IPS-18a (cell line): ENCODE measurements around the gene PTPRT.

Experiments used
- H3K27ac ChIP-seq: one replicate; pipeline ENCODE4 v1.5.1; 2013; ENCODE audit warnings: low read length
- H3K27me3 ChIP-seq: one replicate; pipeline ENCODE4 v1.6.1; 2013; ENCODE audit warnings: mild to moderate bottlenecking, low read length; ENCODE audit not compliant: control insufficient read depth, insufficient read depth
- H3K36me3 ChIP-seq: one replicate; pipeline ENCODE4 v1.6.1; 2013; ENCODE audit warnings: low read depth, low read length; ENCODE audit not compliant: control insufficient read depth
- H3K4me1 ChIP-seq: one replicate; pipeline ENCODE4 v1.6.1; 2013; ENCODE audit warnings: low read depth, low read length; ENCODE audit not compliant: control insufficient read depth
- H3K4me3 ChIP-seq: one replicate; pipeline ENCODE4 v1.5.1; 2013; ENCODE audit warnings: low read length
- H3K9ac ChIP-seq: one replicate; pipeline ENCODE4 v1.6.1; 2013; ENCODE audit warnings: mild to moderate bottlenecking, low read length, moderate library complexity
- H3K9me3 ChIP-seq: one replicate; pipeline ENCODE4 v1.6.1; 2013; ENCODE audit warnings: low read depth, low read length; ENCODE audit not compliant: control insufficient read depth

PTPRT gene

DNA sequence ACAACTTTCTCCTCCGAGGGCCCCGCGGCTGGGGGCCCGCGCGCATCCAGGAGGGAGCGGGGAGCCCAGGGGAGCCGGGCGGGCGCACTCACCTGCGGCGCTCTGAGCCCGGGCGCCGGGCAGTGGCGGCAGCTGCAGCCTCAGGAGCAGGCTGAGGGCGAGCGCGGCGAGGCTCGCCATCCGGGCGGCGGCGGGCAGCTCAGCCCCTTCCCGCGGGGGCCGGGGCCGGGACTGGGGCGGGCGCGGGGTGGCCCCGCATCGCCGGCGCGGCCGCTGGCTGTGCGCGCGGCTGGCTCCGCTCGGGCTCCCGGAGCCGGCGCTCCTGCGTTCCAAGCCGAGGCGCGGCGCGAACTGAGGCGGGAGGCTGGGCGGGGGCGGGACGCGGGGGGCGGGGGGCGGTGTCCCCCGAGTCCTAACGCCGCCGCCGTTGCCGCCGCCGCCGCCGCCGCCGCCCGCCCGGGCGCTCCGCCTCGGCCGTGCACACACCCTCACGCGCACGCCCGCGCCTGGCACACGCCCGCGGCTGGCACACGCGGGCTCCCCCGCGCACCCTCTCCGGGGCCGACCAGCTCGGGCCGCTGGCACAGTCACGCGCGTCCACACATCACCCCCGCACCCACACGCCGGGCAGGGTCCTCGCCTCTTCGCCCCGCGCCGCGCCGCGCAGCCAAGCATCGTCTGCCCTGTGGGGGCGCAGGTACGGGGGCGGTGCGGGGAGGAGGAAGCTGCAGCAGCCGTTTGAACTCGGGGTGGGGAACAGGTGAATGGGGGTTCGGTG, at the start of gene PTPRT:
Gene PTPRT, minus strand, starts transcription at position 353 of the 778 bp plus-strand sequence. Its CDS starts 173 bp downstream, at position 180.
- Histone ChIP-seq H3K4me1 (peaks cover 7% of the 10 kb centered on the region), H3K4me3 (peak within 1 kb of the TSS; percentile 64), H3K27me3 (peaks cover 40% of the 10 kb centered on the region), H3K27ac (no peak within 1 kb of the TSS), H3K36me3 (no peaks in the 10 kb centered on the region), H3K9ac (no peak within 1 kb of the TSS), H3K9me3 (no peaks in the 10 kb centered on the region)

- peaks cover 5% of the 10 kb centered on the region for H3K4me1 ChIP-seq
These were observed 49.1 kb upstream of the PTPRT start for GRCh38 chr20:43238833-43239232.

GRCh38 chr20:43238266-43238665, 48.6 kb upstream of the PTPRT start:
- H3K4me1 ChIP-seq: peaks cover 5% of the 10 kb centered on the region
- H3K27me3 ChIP-seq: no peaks in the 10 kb centered on the region
- no peak overlapping the region for H3K9ac ChIP-seq
- H3K36me3 ChIP-seq: no peaks in the 10 kb centered on the region
- H3K27ac ChIP-seq: no peak overlapping the region
- H3K9me3 ChIP-seq: no peaks in the 10 kb centered on the region
- no peak overlapping the region for H3K4me3 ChIP-seq

More at GRCh38 chr20:43238833-43239232, 49.1 kb upstream of the PTPRT start:
- Histone ChIP-seq H3K27ac (no peak overlapping the region), H3K4me3 (no peak overlapping the region), H3K9ac (no peak overlapping the region), H3K36me3 (no peaks in the 10 kb centered on the region), H3K9me3 (no peaks in the 10 kb centered on the region), H3K27me3 (no peaks in the 10 kb centered on the region)

DNA sequence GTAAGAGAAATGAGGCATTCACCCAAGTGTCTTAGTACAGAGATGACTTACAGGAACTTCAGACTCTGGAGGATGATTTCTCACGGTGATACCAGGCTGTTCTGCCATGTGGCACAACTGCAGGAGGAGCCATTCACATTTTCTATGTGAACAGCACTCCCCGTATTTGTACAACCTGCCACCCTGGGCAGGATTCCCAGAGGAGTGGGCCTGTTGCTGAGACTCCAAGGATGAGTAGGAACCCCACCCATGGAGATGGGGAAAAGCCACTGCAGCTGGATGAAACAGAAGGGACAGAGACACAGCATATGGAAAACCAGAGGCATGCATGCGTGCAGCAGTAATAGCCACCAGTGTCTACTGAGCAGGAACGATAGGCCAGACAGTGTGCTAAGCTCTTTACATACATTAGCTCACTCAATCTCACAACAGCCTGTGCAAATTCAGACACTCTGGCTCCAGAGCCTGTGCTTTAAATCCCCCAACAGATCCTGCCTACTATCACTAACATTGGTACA, 48.0 kb upstream of the PTPRT start:
- Histone ChIP-seq H3K9me3 (no peaks in the 10 kb centered on the region), H3K9ac (no peak overlapping the region), H3K4me1 (no peaks in the 10 kb centered on the region), H3K36me3 (no peaks in the 10 kb centered on the region), H3K27ac (no peak overlapping the region), H3K27me3 (no peaks in the 10 kb centered on the region), H3K4me3 (no peak overlapping the region)

GRCh38 chr20:43235998-43236397, 46.3 kb upstream of the PTPRT start:
- no peaks in the 10 kb centered on the region for H3K27me3 ChIP-seq
- peaks cover 5% of the 10 kb centered on the region for H3K4me1 ChIP-seq
- no peaks in the 10 kb centered on the region for H3K36me3 ChIP-seq
- no peak overlapping the region for H3K9ac ChIP-seq
- no peaks in the 10 kb centered on the region for H3K9me3 ChIP-seq
- H3K27ac ChIP-seq: no peak overlapping the region
- no peak overlapping the region for H3K4me3 ChIP-seq

GRCh38 chr20:43231829-43232228, 42.1 kb upstream of the PTPRT start:
- Histone ChIP-seq H3K27ac (no peak overlapping the region), H3K9me3 (no peaks in the 10 kb centered on the region), H3K4me1 (peaks cover 5% of the 10 kb centered on the region), H3K36me3 (no peaks in the 10 kb centered on the region), H3K27me3 (no peaks in the 10 kb centered on the region), H3K9ac (no peak overlapping the region), H3K4me3 (no peak overlapping the region)

GRCh38 chr20:43229696-43230095, 40.0 kb upstream of the PTPRT start:
- no peaks in the 10 kb centered on the region for H3K36me3 ChIP-seq
- H3K4me1 ChIP-seq: peaks cover 5% of the 10 kb centered on the region
- H3K9me3 ChIP-seq: no peaks in the 10 kb centered on the region
- H3K27me3 ChIP-seq: no peaks in the 10 kb centered on the region
- no peak overlapping the region for H3K4me3 ChIP-seq
- H3K27ac ChIP-seq: no peak overlapping the region
- H3K9ac ChIP-seq: no peak overlapping the region

GRCh38 chr20:43220612-43221011, 30.9 kb upstream of the PTPRT start:
- Histone ChIP-seq H3K9ac (no peak overlapping the region), H3K9me3 (no peaks in the 10 kb centered on the region), H3K27me3 (no peaks in the 10 kb centered on the region), H3K4me1 (no peaks in the 10 kb centered on the region), H3K36me3 (no peaks in the 10 kb centered on the region), H3K27ac (no peak overlapping the region), H3K4me3 (no peak overlapping the region)

DNA sequence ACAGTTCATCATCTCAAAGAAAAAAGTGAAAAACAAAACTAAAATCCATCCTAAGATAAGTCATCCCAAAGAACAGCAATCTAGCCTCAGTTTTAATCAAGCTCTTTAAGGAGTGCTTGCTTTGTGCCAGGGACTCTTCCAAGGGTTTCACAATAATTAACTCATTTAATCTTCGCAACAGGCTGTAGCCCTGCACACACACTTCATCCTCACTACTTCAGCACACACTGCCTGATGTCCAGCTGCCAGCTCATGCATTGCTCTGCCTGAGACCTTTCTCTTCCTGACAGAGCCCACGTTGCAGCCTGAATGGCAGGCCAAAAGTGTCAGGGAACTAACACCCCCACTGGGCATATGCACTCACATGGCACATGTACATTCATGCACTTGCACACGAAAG, 21.2 kb upstream of the PTPRT start:
- Histone ChIP-seq H3K36me3 (no peaks in the 10 kb centered on the region), H3K27ac (no peak overlapping the region), H3K27me3 (no peaks in the 10 kb centered on the region), H3K9ac (no peak overlapping the region), H3K4me3 (no peak overlapping the region), H3K9me3 (no peaks in the 10 kb centered on the region), H3K4me1 (no peaks in the 10 kb centered on the region)

DNA sequence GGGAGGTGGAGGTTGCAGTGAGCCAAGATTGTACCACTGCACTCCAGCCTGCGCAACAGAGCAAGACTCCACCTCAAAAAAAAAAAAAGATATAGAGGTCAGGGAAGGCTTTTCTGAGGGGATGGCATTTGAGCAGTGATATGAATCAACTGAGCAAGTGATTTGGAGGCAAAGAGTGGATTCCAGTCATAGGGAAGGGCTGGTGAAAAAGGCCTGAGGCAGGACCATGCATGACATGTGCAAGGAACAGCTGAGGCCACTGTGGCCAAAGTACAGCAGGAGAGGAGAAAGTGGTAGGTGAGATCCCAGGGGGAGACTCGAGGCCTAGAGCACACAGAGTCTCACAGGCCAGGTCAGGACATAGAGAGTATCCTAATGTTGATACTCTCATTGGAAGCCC, 20.1 kb upstream of the PTPRT start:
- Histone ChIP-seq H3K4me3 (no peak overlapping the region), H3K4me1 (no peaks in the 10 kb centered on the region), H3K9ac (no peak overlapping the region), H3K27ac (no peak overlapping the region), H3K9me3 (no peaks in the 10 kb centered on the region), H3K36me3 (no peaks in the 10 kb centered on the region), H3K27me3 (no peaks in the 10 kb centered on the region)

DNA sequence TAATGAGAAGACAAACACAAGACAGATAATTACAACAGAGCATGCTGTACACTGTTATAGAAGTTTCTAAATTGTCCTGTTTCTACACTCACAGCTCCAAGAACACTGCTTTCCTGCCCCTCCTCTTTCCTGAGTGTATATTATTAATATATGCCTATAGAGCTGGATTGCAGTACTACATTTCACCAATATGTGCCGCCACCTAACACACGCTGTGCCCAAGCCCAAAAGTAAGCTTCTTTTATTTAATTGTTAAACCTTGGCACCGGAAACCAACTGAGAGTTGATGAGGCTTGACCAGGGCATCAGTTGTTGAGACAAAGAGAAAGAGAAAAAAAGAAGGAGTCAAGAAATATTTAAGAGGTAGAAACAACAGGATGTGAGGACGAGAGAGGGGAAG, 16.0 kb upstream of the PTPRT start:
- H3K9me3 ChIP-seq: no peaks in the 10 kb centered on the region
- no peak overlapping the region for H3K4me3 ChIP-seq
- no peaks in the 10 kb centered on the region for H3K4me1 ChIP-seq
- H3K27ac ChIP-seq: no peak overlapping the region
- no peaks in the 10 kb centered on the region for H3K36me3 ChIP-seq
- no peak overlapping the region for H3K9ac ChIP-seq
- H3K27me3 ChIP-seq: no peaks in the 10 kb centered on the region

- H3K9me3 ChIP-seq: no peaks in the 10 kb centered on the region
- H3K36me3 ChIP-seq: no peaks in the 10 kb centered on the region
- H3K4me1 ChIP-seq: peaks cover 11% of the 10 kb centered on the region
- no peak overlapping the region for H3K4me3 ChIP-seq
- H3K9ac ChIP-seq: no peak overlapping the region
- H3K27me3 ChIP-seq: no peaks in the 10 kb centered on the region
- H3K27ac ChIP-seq: no peak overlapping the region
These were observed 12.4 kb upstream of the PTPRT start for GRCh38 chr20:43202100-43202499.
